8988T (cell line): ENCODE measurements around the gene TDRD3.
"Not testable (repeated sequence)": the region's sequence is repeated elsewhere in the genome, so short reads cannot be mapped to it uniquely, and the experiment has no call there.

ENCODE experiments used
- DNase-seq: peaks from one replicate; pipeline ENCODE4 v3.0.0; 2011

TDRD3 gene

GRCh38 chr13:60398907-60399589, 2.0 kb downstream of the TDRD3 start:
- no peak for DNase-seq

GRCh38 chr13:60402022-60402421, 5.0 kb downstream of the TDRD3 start:
- DNase-seq: no peak

GRCh38 chr13:60407095-60407494, 10.1 kb downstream of the TDRD3 start:
- DNase-seq: no peak

- DNase-seq: not testable (repeated sequence)
Observed at GRCh38 chr13:60407852-60408251, 10.8 kb downstream of the TDRD3 start.

- DNase-seq: not testable (repeated sequence)
Observed at GRCh38 chr13:60409574-60410292, 12.7 kb downstream of the TDRD3 start.

GRCh38 chr13:60410299-60410698, 13.3 kb downstream of the TDRD3 start:
- no peak for DNase-seq

- DNase-seq: no peak
Observed at GRCh38 chr13:60411464-60411863, 14.4 kb downstream of the TDRD3 start.

GRCh38 chr13:60411983-60412382, 15.0 kb downstream of the TDRD3 start:
- no peak for DNase-seq

GRCh38 chr13:60412909-60413616, 16.0 kb downstream of the TDRD3 start:
- DNase-seq: no peak

GRCh38 chr13:60414177-60414576, 17.2 kb downstream of the TDRD3 start:
- no peak for DNase-seq

GRCh38 chr13:60417734-60418133, 20.7 kb downstream of the TDRD3 start:
- DNase-seq: no peak

- DNase-seq: no peak
Observed at GRCh38 chr13:60418954-60419353, 21.9 kb downstream of the TDRD3 start.

- no peak for DNase-seq
Observed at GRCh38 chr13:60425332-60425731, 28.3 kb downstream of the TDRD3 start.

GRCh38 chr13:60426075-60426474, 29.1 kb downstream of the TDRD3 start:
- DNase-seq: no peak

GRCh38 chr13:60427285-60427684, 30.3 kb downstream of the TDRD3 start:
- DNase-seq: no peak

- no peak for DNase-seq
Observed at GRCh38 chr13:60431108-60431700, 34.2 kb downstream of the TDRD3 start.

- DNase-seq: no peak
Observed at GRCh38 chr13:60433505-60433904, 36.5 kb downstream of the TDRD3 start.

GRCh38 chr13:60435762-60436374, 38.8 kb downstream of the TDRD3 start:
- no peak for DNase-seq

- DNase-seq: no peak
Observed at GRCh38 chr13:60439201-60439600, 42.2 kb downstream of the TDRD3 start.

- DNase-seq: no peak
Observed at GRCh38 chr13:60441761-60442160, 44.7 kb downstream of the TDRD3 start.

GRCh38 chr13:60448907-60449510, 52.0 kb downstream of the TDRD3 start:
- no peak for DNase-seq

GRCh38 chr13:60453490-60453889, 56.5 kb downstream of the TDRD3 start:
- no peak for DNase-seq

GRCh38 chr13:60454425-60454824, 57.4 kb downstream of the TDRD3 start:
- no peak for DNase-seq
